ENCODE results near the gene GSTA4. TPM values are rescaled to one million over a fixed set of nuclear protein-coding genes. Genes with fewer than 3 reads are reported as not detected.
"Not testable (repeated sequence)": the region's sequence is repeated elsewhere in the genome, so short reads cannot be mapped to it uniquely, and the experiment has no call there.

Gene GSTA4
- total RNA-seq, 1 donor from 2014 or later = 5.5 TPM

GRCh38 chr6:53014744-53015143 is 19.7 kb upstream of the GSTA4 start:
- DNase-seq (ENCODE audit: low spot score) (no peak), ATAC-seq (no peak)

GRCh38 chr6:53014063-53014462 is 19.0 kb upstream of the GSTA4 start:
- ATAC-seq = no peak
- DNase-seq (ENCODE audit: low spot score) = no peak

GRCh38 chr6:53011979-53012378 is 16.9 kb upstream of the GSTA4 start:
- DNase-seq (ENCODE audit: low spot score) (no peak), ATAC-seq (no peak)

- no peak for ATAC-seq
- no peak for DNase-seq (ENCODE audit: low spot score)
Observed at GRCh38 chr6:53010504-53010903, 15.4 kb upstream of the GSTA4 start.

- ATAC-seq (no peak), DNase-seq (ENCODE audit: low spot score) (no peak)
Observed at GRCh38 chr6:53009511-53009910, 14.4 kb upstream of the GSTA4 start.

- no peak for DNase-seq (ENCODE audit: low spot score)
- ATAC-seq = no peak
Observed at GRCh38 chr6:53009056-53009455, 14.0 kb upstream of the GSTA4 start.

GRCh38 chr6:53008192-53008687 is 13.2 kb upstream of the GSTA4 start:
- not testable (repeated sequence) for ATAC-seq; DNase-seq (ENCODE audit: low spot score)

GRCh38 chr6:53005663-53006250 is 10.7 kb upstream of the GSTA4 start:
- ATAC-seq (no peak), DNase-seq (ENCODE audit: low spot score) (no peak)

GRCh38 chr6:52999456-52999855 is 4.4 kb upstream of the GSTA4 start:
- DNase-seq (ENCODE audit: low spot score) = no peak
- no peak for ATAC-seq

GRCh38 chr6:52998603-52999002 is 3.5 kb upstream of the GSTA4 start:
- no peak for DNase-seq (ENCODE audit: low spot score)

GRCh38 chr6:52995913-52996645 is 995 bp upstream of the GSTA4 start:
- peak; percentile 72 for DNase-seq (ENCODE audit: low spot score)
- no peak for ATAC-seq

More at GRCh38 chr6:52998603-52999002, 3.5 kb upstream of the GSTA4 start:
- no peak for ATAC-seq

GRCh38 chr6:52994839-52995088 is 320 bp downstream of the GSTA4 start:
- DNase-seq (ENCODE audit: low spot score) (peak; percentile 53), ATAC-seq (peak; percentile 39)

- ATAC-seq = no peak
- DNase-seq (ENCODE audit: low spot score) = no peak
Observed at GRCh38 chr6:52994031-52994838, 849 bp downstream of the GSTA4 start.

- ATAC-seq (no peak), DNase-seq (ENCODE audit: low spot score) (no peak)
Observed at GRCh38 chr6:52992980-52993920, 1.8 kb downstream of the GSTA4 start.

GRCh38 chr6:52990342-52990741 is 4.7 kb downstream of the GSTA4 start:
- DNase-seq (ENCODE audit: low spot score) = no peak
- no peak for ATAC-seq

GRCh38 chr6:52985228-52985627 is 9.9 kb downstream of the GSTA4 start:
- DNase-seq (ENCODE audit: low spot score) = no peak
- no peak for ATAC-seq

- ATAC-seq (no peak), DNase-seq (ENCODE audit: low spot score) (no peak)
Observed at GRCh38 chr6:52984247-52984646, 10.8 kb downstream of the GSTA4 start.

GRCh38 chr6:52983159-52983848 is 11.8 kb downstream of the GSTA4 start:
- ATAC-seq (no peak), DNase-seq (ENCODE audit: low spot score) (no peak)

- ATAC-seq (no peak), DNase-seq (ENCODE audit: low spot score) (no peak)
Observed at GRCh38 chr6:52982680-52983079, 12.4 kb downstream of the GSTA4 start.

GRCh38 chr6:52981222-52981900 is 13.7 kb downstream of the GSTA4 start:
- no peak for ATAC-seq
- no peak for DNase-seq (ENCODE audit: low spot score)
